ENCODE data around the gene USP6. TPM values are rescaled to one million over a fixed set of nuclear protein-coding genes. Genes with fewer than 3 reads are reported as not detected.
"Not testable (repeated sequence)": the region's sequence is repeated elsewhere in the genome, so short reads cannot be mapped to it uniquely, and the experiment has no call there.

USP6 gene
- total and polyA plus RNA-seq, 2 of the 4 experiments (the other 2 are of a cell fraction): 0.02 TPM; not detected in 1

DNA sequence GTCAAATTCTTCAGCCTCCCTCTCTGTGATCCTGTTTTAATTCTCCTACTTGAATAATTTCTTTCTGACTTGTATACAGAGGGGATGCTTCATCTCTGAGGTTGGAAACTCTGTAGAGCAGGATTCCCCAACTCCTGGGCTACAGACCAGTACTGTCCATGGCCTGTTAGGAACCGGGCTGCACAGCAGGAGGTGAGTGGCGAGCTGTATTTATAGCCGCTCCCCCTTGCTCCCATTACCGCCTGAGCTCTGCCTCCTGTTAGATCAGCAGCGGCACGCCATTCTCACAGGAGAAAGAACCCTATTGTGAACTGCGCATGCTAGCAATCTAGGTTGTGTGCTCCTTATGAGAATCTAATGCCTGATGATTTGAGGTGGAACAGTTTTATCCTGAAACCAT lies 59.2 kb downstream of the USP6 start:
- H3K4me2 ChIP-seq (ENCODE audit: low read depth, low read length); H2BK20ac ChIP-seq (ENCODE audit: low read depth, low read length); H2AK5ac ChIP-seq (ENCODE audit: low read depth, low read length); H3K36me3 ChIP-seq (ENCODE audit: control insufficient read depth, insufficient read depth, low read length); intact Hi-C loops (cut with micrococcal nuclease); H3K18ac ChIP-seq (ENCODE audit: low read depth, low read length); H3K56ac ChIP-seq (ENCODE audit: extremely low read depth, insufficient read depth, low read length); in situ Hi-C loops (cut with MboI; ENCODE audit: low sequenced_read_pairs); ATAC-seq (ENCODE audit: low read depth); H3K4me3 ChIP-seq (ENCODE audit: insufficient read depth, low read depth, low read length); POLR2A ChIA-PET (ENCODE audit: unreplicated experiment); CTCF ChIA-PET; H4K91ac ChIP-seq (ENCODE audit: insufficient read depth, low read depth, low read length); DNase-seq; H2BK5ac ChIP-seq (ENCODE audit: low read depth, low read length, poor library complexity, severe bottlenecking); H3K27me3 ChIP-seq (ENCODE audit: control insufficient read depth, insufficient read depth, low read length); H3K27ac ChIP-seq (ENCODE audit: insufficient read depth, low read length); H2AFZ ChIP-seq (replicated peaks; ENCODE audit: low read length, poor library complexity); H3K23ac ChIP-seq (ENCODE audit: low read depth, low read length); H4K5ac ChIP-seq (ENCODE audit: low read depth, low read length); H3K9ac ChIP-seq (ENCODE audit: low read depth, low read length); H2BK120ac ChIP-seq (ENCODE audit: low read depth, low read length); H3K4ac ChIP-seq (ENCODE audit: low read depth, low read length); H3K14ac ChIP-seq (replicated peaks; ENCODE audit: low read depth, low read length); H4K20me1 ChIP-seq (ENCODE audit: insufficient read depth, low read length); H2BK15ac ChIP-seq (ENCODE audit: low read depth, low read length); H2AK9ac ChIP-seq (replicated peaks; ENCODE audit: low read depth, low read length, poor library complexity); H3K9me1 ChIP-seq (ENCODE audit: insufficient read depth, low read length); dilution Hi-C loops (cut with HindIII; ENCODE audit: low sequenced_read_pairs, unreplicated experiment); H3K4me1 ChIP-seq (ENCODE audit: control insufficient read depth, insufficient read depth, low read length); BruUV-seq (replicated peaks); H3K79me1 ChIP-seq (ENCODE audit: low read depth in 1 of 2, low read length in 2 of 2); H4K8ac ChIP-seq (ENCODE audit: low read depth in 2 of 2, low read length in 2 of 2): not testable (repeated sequence)
- WGBS, 2 experiments (ENCODE audit: extremely low coverage in 2 of 2, insufficient read length in 1 of 2): no CpG with 5 or more reads among the region's 7 CpGs
- H3K9me3 ChIP-seq (ENCODE audit: control insufficient read depth, insufficient read depth, low read length): peaks cover 23% of the 10 kb centered on the region

All from IMR-90 (cell line).